ENCODE results near the gene R3HDM4. TPM values are rescaled to one million over a fixed set of nuclear protein-coding genes. Genes with fewer than 3 reads are reported as not detected.
"Not testable (repeated sequence)": the region's sequence is repeated elsewhere in the genome, so short reads cannot be mapped to it uniquely, and the experiment has no call there.

R3HDM4 gene
- 10 to 100 TPM; 78.5 to 79.3 TPM for total RNA-seq

DNA sequence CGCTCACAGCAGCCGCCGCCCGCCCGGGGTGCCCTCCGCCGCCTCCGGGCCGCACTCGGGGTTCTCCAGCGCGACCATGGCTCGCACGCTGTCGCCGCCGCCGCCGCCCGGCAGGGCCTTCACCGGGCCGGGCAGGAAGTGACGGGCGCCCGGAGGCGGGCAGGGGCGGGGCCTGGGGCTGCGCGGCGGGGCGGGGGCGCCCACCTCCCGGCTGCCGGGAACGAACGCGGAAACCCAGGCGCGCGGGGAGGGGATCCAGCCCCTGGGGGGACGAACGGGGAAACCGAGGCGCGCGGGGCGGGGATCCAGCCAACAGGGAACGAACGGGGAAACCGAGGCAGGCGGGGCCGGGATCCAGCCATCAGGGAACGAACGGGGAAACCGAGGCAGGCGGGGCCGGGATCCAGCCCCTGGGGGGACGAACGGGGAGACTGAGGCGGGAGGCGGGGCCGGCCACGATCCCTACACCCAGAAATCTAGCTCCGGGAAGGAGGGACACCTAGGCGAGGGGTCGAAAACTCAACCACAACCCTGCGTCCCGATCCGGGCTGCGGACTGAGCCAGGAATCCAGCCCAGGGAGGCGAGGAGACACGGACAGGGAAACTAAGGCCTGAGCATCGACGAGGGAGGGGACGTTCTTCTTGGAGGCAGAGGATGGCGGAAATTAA is at the start of gene R3HDM4:
Gene R3HDM4 (minus strand): TSS at position 140 of the 669 bp plus-strand sequence. CDS start 62 bp downstream, at position 78.
- H3K27ac Mint-ChIP-seq = peak within 1 kb of the TSS; percentile 76
- no peaks in the 10 kb centered on the region for H3K9me3 Mint-ChIP-seq
- peak within 1 kb of the TSS; percentile 77 for H3K4me3 Mint-ChIP-seq
- H3K4me1 Mint-ChIP-seq = peaks cover 14% of the 10 kb centered on the region
- peak; percentile 73 for ATAC-seq (replicated peaks)
- H3K36me3 Mint-ChIP-seq (ENCODE audit: low read depth) = peaks cover 26% of the 10 kb centered on the region
- H3K27me3 Mint-ChIP-seq = no peaks in the 10 kb centered on the region

- Mint-ChIP-seq H3K4me3 (no peak overlapping the region), H3K4me1 (peaks cover 9% of the 10 kb centered on the region), H3K27ac (peak overlapping the region; percentile 46), H3K27me3 (no peaks in the 10 kb centered on the region), H3K36me3 (ENCODE audit: low read depth) (peaks cover 35% of the 10 kb centered on the region), H3K9me3 (no peaks in the 10 kb centered on the region)
- no peak for ATAC-seq (replicated peaks)
Measured at GRCh38 chr19:961866-962620, 49.0 kb upstream of the R3HDM4 start.

GRCh38 chr19:960601-960938 is 47.6 kb upstream of the R3HDM4 start:
- no peak for ATAC-seq (replicated peaks)
- H3K4me1 Mint-ChIP-seq = peaks cover 9% of the 10 kb centered on the region
- H3K36me3 Mint-ChIP-seq (ENCODE audit: low read depth) = peaks cover 20% of the 10 kb centered on the region
- no peak overlapping the region for H3K27ac Mint-ChIP-seq
- H3K9me3 Mint-ChIP-seq = no peaks in the 10 kb centered on the region
- H3K27me3 Mint-ChIP-seq = no peaks in the 10 kb centered on the region
- H3K4me3 Mint-ChIP-seq = no peak overlapping the region

DNA sequence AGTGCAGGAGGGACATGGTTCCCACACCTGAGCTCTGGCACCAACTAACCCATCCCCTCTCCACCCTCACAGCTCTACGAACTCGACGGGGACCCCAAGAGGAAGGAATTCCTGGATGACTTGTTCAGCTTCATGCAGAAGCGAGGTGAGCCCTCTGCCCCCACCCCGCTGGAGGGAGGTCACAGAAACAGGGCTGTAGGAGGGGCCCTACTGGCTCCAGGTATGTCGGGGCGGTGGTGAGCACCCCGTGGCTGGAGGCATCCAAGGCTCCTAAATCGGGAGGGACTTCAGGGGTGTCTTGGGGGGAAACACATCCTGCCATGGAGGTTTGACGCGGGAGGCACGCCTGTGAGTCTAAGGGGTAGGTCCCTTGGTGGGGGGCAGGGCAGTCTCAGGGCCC is 47.0 kb upstream of the R3HDM4 start:
- Mint-ChIP-seq H3K27me3 (no peaks in the 10 kb centered on the region), H3K4me3 (no peak overlapping the region), H3K36me3 (ENCODE audit: low read depth) (peaks cover 15% of the 10 kb centered on the region), H3K27ac (no peak overlapping the region), H3K4me1 (peaks cover 6% of the 10 kb centered on the region), H3K9me3 (no peaks in the 10 kb centered on the region)
- no peak for ATAC-seq (replicated peaks)

GRCh38 chr19:958967-959855 is 46.2 kb upstream of the R3HDM4 start:
- peak overlapping the region; percentile 78 for H3K27ac Mint-ChIP-seq
- peaks cover 10% of the 10 kb centered on the region for H3K36me3 Mint-ChIP-seq (ENCODE audit: low read depth)
- no peaks in the 10 kb centered on the region for H3K27me3 Mint-ChIP-seq
- peak; percentile 98 for ATAC-seq (replicated peaks)
- H3K4me1 Mint-ChIP-seq = peaks cover 5% of the 10 kb centered on the region
- H3K4me3 Mint-ChIP-seq = peak overlapping the region; percentile 60
- no peaks in the 10 kb centered on the region for H3K9me3 Mint-ChIP-seq

DNA sequence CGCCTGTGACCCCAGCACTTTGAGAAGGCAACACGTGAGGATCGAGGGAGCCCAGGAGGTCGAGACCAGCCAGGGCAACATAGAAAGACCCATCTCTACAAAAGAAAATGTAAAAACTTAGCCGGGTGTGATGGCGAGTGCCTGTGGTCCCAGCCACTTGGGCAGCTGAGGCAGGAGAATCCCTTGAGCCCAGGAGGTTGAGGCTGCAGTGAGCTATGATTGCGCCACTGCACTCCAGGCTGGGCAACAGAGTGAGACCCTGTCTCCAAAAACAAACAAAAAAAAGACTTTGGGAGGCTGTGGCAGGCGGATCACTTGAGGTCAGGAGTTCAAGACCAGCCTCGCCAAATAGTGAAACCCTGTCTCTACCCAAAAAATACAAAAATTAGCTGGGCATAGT is 44.6 kb upstream of the R3HDM4 start:
- peaks cover 10% of the 10 kb centered on the region for H3K36me3 Mint-ChIP-seq (ENCODE audit: low read depth)
- not testable (repeated sequence) for H3K27ac Mint-ChIP-seq; H3K4me1 Mint-ChIP-seq; H3K4me3 Mint-ChIP-seq; ATAC-seq (replicated peaks); H3K9me3 Mint-ChIP-seq; H3K27me3 Mint-ChIP-seq

DNA sequence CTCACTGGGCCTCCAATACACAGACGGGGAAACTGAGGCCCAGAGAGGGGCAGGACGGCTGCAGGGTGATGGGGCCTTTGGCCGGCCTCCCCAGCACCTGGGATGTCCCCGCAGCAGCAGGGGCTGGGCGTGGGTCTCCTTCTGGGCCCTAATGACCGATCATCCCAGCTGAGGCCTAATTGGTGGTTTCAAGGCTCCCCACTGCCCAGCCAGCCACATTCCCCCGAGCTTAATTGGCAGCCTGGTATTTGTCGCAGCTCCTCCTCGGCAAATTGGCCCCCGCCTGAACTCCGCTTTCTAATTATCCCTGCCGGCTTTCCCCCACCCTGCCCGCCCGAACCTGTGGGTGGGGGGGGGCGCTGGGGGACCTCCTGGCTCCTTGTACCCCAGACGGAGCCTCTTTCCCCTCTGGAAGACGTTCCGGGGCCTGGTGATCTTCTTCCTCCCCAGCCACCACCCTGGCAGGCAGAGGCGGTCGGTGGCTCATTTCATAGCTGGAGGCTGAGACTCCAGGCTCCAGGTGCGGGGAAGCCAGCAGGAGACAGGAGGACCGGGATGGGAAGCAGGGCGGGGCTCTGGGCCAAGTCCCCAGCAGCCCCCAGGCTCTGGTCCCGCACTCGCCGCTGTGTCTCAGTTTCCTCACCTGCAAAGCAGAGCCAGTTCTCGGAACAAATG is 43.9 kb upstream of the R3HDM4 start:
- Mint-ChIP-seq H3K27me3 (no peaks in the 10 kb centered on the region), H3K36me3 (ENCODE audit: low read depth) (peaks cover 10% of the 10 kb centered on the region), H3K9me3 (no peaks in the 10 kb centered on the region), H3K4me3 (no peak overlapping the region), H3K27ac (no peak overlapping the region), H3K4me1 (peaks cover 5% of the 10 kb centered on the region)
- ATAC-seq (replicated peaks) = no peak

DNA sequence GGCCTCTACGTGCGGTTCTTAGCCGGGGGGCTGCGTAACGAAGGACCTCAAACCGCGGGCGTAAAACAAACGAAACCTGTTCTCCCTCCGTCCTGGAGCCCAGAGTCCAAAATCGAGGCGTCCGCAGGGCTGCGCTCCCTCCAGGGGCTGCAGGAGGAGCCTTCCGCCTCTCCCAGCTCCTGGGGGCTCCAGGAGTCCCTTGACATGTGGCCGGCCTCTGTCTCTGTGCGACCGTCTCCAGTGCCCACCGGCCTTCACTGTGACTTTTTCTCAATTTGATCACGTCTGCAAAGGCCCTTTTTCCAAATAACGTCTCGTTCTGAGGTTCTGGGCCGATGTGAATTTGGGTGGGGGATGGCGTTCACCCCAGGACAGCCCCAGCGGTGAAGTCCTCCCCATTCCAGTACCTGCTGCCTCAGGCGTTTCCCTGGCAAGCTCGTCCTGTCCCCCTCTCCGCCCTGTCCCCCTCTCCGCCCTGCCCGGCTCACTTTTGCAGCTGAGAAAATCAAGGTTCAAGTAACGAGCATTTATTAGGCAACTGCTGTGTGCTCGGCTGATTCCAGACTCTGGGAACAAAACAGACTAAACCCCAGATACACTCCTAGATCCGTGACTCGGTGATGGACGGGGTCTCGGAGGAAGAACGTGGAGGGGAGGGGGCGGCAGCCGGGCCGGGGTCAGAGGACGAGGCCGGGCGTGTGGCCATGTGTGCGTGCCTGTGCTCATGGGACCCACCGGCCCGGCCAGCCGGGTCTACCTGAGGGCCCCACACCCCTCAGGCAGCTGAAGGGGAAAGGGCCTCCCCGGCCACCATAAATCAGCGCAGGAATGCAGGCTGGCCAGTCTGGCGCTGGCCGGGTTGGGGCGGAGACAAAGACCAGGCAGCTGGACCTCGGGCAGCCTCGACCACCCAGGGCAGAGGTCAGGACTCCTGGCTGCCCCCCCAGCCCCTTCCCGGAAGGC is 43.1 kb upstream of the R3HDM4 start:
- H3K36me3 Mint-ChIP-seq (ENCODE audit: low read depth) = peaks cover 10% of the 10 kb centered on the region
- H3K27me3 Mint-ChIP-seq = no peaks in the 10 kb centered on the region
- H3K27ac Mint-ChIP-seq = no peak overlapping the region
- peaks cover 5% of the 10 kb centered on the region for H3K4me1 Mint-ChIP-seq
- no peaks in the 10 kb centered on the region for H3K9me3 Mint-ChIP-seq
- H3K4me3 Mint-ChIP-seq = no peak overlapping the region
- no peak for ATAC-seq (replicated peaks)

- Mint-ChIP-seq H3K36me3 (ENCODE audit: low read depth) (peaks cover 10% of the 10 kb centered on the region), H3K4me1 (peaks cover 5% of the 10 kb centered on the region), H3K9me3 (no peaks in the 10 kb centered on the region), H3K27me3 (no peaks in the 10 kb centered on the region), H3K4me3 (no peak overlapping the region), H3K27ac (no peak overlapping the region)
- peak; percentile 13 for ATAC-seq (replicated peaks)
Measured at GRCh38 chr19:954672-955494, 41.9 kb upstream of the R3HDM4 start.

DNA sequence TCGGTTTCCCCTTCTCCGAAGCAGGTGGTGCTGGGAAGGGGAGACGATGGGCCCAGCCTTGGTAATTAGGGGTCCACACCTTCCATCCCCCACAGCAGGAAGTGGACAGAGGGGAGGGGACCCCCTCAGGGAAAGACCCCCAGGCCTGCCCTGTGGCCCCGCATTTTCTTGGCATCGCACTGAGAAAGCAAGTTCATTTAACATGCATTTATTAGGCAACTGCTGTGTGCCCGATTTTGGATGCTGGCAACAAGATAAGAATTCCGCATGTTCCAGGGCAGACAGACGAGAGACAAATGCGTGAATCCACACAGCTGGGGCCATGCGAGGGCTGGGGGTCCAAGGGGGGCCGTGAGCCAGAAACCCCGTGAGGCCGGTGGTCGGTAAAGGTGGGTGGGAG is 41.3 kb upstream of the R3HDM4 start:
- Mint-ChIP-seq H3K27me3 (no peaks in the 10 kb centered on the region), H3K4me1 (peaks cover 5% of the 10 kb centered on the region), H3K4me3 (no peak overlapping the region), H3K9me3 (no peaks in the 10 kb centered on the region), H3K27ac (no peak overlapping the region), H3K36me3 (ENCODE audit: low read depth) (peaks cover 7% of the 10 kb centered on the region)
- ATAC-seq (replicated peaks) = no peak

DNA sequence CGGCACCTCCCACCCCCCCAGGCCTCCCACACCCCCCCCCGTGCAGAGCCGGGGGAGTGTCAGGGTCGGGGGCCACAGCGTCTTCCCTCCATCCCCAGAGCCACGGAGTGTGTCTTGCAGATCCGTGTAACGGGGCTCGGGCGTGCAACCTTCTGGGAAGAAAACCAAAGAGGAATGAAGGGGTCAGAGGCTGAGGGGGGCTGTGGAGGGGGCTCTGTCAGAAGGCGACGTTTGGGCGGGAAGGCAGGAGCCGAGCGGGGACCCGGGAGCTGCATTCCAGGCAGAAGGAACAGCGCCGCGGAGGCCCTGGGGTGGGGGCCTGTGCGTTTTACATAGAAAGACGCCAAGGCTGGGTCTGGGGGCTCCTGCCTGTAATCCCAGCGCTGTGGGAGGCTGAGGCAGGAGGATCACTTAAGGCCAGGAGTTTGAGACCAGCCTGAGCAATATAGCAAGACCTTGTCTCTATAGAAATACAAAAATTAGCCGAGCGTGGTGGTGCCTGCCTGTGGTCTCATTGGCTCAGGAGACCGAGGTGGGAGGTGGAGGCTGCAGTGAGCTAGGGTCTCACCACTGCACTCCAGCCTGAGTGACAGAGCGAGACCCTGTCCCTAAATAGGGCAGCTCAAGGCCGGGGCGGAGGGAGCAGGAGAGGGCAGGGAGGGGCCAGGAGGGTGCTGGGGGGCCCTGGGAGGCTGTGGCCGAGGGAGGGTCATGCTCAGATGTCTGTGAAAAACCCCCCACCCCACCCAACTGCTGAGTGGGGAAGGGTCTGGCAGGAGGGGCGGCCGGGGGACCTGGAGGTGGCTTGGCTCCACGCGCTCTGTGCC is 40.6 kb upstream of the R3HDM4 start:
- H3K4me1 Mint-ChIP-seq = peaks cover under 1% of the 10 kb centered on the region
- no peak for ATAC-seq (replicated peaks)
- no peaks in the 10 kb centered on the region for H3K9me3 Mint-ChIP-seq
- H3K27ac Mint-ChIP-seq = no peak overlapping the region
- H3K27me3 Mint-ChIP-seq = no peaks in the 10 kb centered on the region
- H3K36me3 Mint-ChIP-seq (ENCODE audit: low read depth) = peaks cover 1% of the 10 kb centered on the region
- no peak overlapping the region for H3K4me3 Mint-ChIP-seq
